GM12878 (cell line): Measurements from ENCODE around the gene GNPTAB. TPM values are rescaled to one million over a fixed set of nuclear protein-coding genes. Genes with fewer than 3 reads are reported as not detected.

ENCODE experiments used
- BHLHE40 ChIP-seq, 2 experiments: fragments of 450-650 bp in 1 of 2; IDR thresholded peaks; 2 replicates each; pipeline ENCODE4 v1.6.1; 2011 to 2017; ENCODE audit warnings: low read depth in 2 of 2, borderline replicate concordance in 1 of 2, improper control_type of control experiment in 1 of 2, low read length in 1 of 2, mild to moderate bottlenecking in 1 of 2
- CBX3 ChIP-seq: fragments of 200-600 bp; sonication (generic); IDR thresholded peaks from 2 replicates; pipeline ENCODE4 v1.6.1; 2016; ENCODE audit warnings: low read depth, borderline replicate concordance
- LARP7 ChIP-seq: fragments of 450-650 bp; IDR thresholded peaks from 2 replicates; pipeline ENCODE4 v1.6.1; 2017; ENCODE audit warnings: mild to moderate bottlenecking
- polyA plus RNA-seq, 11 experiments: library from polyadenylated mRNA; depleted of rRNA in 4 of 11; unstranded in 6 of 11; stranded (reverse) in 5 of 11; fragments of >200 nt; fragmentation: Nextera tagmentation in 4 of 11; fragmentation: Illumina TruSeq in 1 of 11; extraction: Ambion mirVana in 4 of 11; extraction: Trizol in 1 of 11; gene quantifications; 1 replicate in 1 of 11; 2 replicates in 10 of 11; pipeline versions ENCODE4 v1.2.1 to v1.2.3, GENCODE V29; 2011 to 2016; ENCODE audit warnings: inconsistent platforms in 2 of 11, missing spikeins in 2 of 11, low read depth in 1 of 11
- total RNA-seq, 4 experiments: library from RNA; depleted of rRNA in 3 of 4; stranded (reverse); fragments of >200 nt in 3 of 4; fragmentation: Illumina TruSeq in 1 of 4; extraction: Trizol in 1 of 4; gene quantifications; 2 replicates each; pipeline versions ENCODE4 v1.2.1 to v1.2.3, GENCODE V29; 2013 to 2021
- TF ChIP-seq, protein P1 (sequence below): IDR thresholded peaks from 2 replicates; pipeline ENCODE4 v1.6.1; 2012; ENCODE audit warnings: low read length, inconsistent platforms
- TF ChIP-seq, protein P2 (sequence below): IDR thresholded peaks from 2 replicates; pipeline ENCODE4 v1.6.1; 2011; ENCODE audit warnings: borderline replicate concordance, low read depth, mild to moderate bottlenecking, moderate library complexity, low read length; ENCODE audit not compliant: insufficient read depth, poor library complexity, severe bottlenecking
- TF ChIP-seq, protein P3 (sequence below): IDR thresholded peaks from 2 replicates; pipeline ENCODE4 v1.6.1; 2012; ENCODE audit warnings: improper control_type of control experiment, low read depth, low read length; ENCODE audit not compliant: insufficient replicate concordance
- TF ChIP-seq, protein P4 (sequence below): fragments of 450-650 bp; IDR thresholded peaks from 2 replicates; pipeline ENCODE4 v1.6.1; 2017; ENCODE audit warnings: low read depth, mild to moderate bottlenecking, moderate library complexity
- TF ChIP-seq, protein P5 (sequence below): fragments of 450-650 bp; IDR thresholded peaks from 2 replicates; pipeline ENCODE4 v1.6.1; 2014; ENCODE audit warnings: mild to moderate bottlenecking
- TF ChIP-seq, protein P6 (sequence below): fragments of 450-650 bp; IDR thresholded peaks from 2 replicates; pipeline ENCODE4 v1.6.1; 2016; ENCODE audit warnings: mild to moderate bottlenecking, moderate library complexity, borderline replicate concordance

GNPTAB gene
- total and polyA plus RNA-seq, 10 of the 15 experiments (the other 5 are each of a cell fraction or from before 2014, with no cell fraction given): 9.8 to 38.9 (median 35.3) TPM

DNA sequence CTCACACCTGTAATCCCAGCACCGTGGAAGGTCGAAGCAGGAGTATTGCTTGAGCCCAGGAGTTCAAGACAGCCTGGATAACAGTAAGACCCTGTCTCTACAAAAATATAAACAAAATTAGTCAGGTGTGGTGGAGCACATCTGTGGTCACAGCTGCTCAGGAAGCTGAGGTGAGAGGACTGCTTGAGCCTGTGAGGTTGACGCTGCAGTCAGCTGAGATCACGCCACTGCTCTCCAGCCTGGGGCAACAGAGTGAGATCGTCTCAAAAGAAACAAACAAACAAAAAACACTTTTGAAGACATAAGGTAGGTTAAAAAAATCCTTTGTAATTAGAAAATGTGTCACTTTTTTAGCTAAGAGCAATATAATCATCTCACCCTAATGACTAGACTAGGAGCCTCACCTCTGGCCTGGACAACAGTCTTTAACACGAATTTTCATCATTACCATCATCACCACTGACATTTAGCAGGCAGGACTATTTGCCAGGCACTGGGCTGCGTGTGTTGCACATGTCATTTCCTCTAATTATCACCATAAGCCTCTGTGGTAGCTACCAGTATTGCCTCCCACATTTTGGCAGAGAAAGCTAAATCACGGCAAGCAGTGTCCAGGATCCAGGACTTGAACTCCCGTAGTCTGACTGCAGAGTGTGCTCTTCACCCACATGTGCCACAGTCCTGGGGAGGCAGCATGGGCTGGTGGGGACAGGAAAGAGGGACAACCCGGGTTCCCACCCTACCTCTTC, 86.9 kb downstream of the GNPTAB start (continued):
- peak; percentile 59 to 78; a peak in 2 of 4 replicates for TF ChIP-seq BHLHE40 (IDR thresholded peaks at IDR 0.05; ENCODE audit: borderline replicate concordance in 1 of 2, low read depth in 2 of 2, low read length in 1 of 2)
- TF ChIP-seq, protein P1, sequence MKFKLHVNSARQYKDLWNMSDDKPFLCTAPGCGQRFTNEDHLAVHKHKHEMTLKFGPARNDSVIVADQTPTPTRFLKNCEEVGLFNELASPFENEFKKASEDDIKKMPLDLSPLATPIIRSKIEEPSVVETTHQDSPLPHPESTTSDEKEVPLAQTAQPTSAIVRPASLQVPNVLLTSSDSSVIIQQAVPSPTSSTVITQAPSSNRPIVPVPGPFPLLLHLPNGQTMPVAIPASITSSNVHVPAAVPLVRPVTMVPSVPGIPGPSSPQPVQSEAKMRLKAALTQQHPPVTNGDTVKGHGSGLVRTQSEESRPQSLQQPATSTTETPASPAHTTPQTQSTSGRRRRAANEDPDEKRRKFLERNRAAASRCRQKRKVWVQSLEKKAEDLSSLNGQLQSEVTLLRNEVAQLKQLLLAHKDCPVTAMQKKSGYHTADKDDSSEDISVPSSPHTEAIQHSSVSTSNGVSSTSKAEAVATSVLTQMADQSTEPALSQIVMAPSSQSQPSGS: peak; percentile 79
- TF ChIP-seq, protein P2, sequence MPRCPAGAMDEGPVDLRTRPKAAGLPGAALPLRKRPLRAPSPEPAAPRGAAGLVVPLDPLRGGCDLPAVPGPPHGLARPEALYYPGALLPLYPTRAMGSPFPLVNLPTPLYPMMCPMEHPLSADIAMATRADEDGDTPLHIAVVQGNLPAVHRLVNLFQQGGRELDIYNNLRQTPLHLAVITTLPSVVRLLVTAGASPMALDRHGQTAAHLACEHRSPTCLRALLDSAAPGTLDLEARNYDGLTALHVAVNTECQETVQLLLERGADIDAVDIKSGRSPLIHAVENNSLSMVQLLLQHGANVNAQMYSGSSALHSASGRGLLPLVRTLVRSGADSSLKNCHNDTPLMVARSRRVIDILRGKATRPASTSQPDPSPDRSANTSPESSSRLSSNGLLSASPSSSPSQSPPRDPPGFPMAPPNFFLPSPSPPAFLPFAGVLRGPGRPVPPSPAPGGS: peak; percentile 10
- TF ChIP-seq, protein P3, sequence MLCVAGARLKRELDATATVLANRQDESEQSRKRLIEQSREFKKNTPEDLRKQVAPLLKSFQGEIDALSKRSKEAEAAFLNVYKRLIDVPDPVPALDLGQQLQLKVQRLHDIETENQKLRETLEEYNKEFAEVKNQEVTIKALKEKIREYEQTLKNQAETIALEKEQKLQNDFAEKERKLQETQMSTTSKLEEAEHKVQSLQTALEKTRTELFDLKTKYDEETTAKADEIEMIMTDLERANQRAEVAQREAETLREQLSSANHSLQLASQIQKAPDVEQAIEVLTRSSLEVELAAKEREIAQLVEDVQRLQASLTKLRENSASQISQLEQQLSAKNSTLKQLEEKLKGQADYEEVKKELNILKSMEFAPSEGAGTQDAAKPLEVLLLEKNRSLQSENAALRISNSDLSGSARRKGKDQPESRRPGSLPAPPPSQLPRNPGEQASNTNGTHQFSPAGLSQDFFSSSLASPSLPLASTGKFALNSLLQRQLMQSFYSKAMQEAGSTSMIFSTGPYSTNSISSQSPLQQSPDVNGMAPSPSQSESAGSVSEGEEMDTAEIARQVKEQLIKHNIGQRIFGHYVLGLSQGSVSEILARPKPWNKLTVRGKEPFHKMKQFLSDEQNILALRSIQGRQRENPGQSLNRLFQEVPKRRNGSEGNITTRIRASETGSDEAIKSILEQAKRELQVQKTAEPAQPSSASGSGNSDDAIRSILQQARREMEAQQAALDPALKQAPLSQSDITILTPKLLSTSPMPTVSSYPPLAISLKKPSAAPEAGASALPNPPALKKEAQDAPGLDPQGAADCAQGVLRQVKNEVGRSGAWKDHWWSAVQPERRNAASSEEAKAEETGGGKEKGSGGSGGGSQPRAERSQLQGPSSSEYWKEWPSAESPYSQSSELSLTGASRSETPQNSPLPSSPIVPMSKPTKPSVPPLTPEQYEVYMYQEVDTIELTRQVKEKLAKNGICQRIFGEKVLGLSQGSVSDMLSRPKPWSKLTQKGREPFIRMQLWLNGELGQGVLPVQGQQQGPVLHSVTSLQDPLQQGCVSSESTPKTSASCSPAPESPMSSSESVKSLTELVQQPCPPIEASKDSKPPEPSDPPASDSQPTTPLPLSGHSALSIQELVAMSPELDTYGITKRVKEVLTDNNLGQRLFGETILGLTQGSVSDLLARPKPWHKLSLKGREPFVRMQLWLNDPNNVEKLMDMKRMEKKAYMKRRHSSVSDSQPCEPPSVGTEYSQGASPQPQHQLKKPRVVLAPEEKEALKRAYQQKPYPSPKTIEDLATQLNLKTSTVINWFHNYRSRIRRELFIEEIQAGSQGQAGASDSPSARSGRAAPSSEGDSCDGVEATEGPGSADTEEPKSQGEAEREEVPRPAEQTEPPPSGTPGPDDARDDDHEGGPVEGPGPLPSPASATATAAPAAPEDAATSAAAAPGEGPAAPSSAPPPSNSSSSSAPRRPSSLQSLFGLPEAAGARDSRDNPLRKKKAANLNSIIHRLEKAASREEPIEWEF: no peak
- TF ChIP-seq, protein P4, sequence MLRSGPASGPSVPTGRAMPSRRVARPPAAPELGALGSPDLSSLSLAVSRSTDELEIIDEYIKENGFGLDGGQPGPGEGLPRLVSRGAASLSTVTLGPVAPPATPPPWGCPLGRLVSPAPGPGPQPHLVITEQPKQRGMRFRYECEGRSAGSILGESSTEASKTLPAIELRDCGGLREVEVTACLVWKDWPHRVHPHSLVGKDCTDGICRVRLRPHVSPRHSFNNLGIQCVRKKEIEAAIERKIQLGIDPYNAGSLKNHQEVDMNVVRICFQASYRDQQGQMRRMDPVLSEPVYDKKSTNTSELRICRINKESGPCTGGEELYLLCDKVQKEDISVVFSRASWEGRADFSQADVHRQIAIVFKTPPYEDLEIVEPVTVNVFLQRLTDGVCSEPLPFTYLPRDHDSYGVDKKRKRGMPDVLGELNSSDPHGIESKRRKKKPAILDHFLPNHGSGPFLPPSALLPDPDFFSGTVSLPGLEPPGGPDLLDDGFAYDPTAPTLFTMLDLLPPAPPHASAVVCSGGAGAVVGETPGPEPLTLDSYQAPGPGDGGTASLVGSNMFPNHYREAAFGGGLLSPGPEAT: 0 out of 2 replicates have a peak, but pooled peaks have one; percentile 28
- TF ChIP-seq CBX3: no peak
- TF ChIP-seq, protein P5, sequence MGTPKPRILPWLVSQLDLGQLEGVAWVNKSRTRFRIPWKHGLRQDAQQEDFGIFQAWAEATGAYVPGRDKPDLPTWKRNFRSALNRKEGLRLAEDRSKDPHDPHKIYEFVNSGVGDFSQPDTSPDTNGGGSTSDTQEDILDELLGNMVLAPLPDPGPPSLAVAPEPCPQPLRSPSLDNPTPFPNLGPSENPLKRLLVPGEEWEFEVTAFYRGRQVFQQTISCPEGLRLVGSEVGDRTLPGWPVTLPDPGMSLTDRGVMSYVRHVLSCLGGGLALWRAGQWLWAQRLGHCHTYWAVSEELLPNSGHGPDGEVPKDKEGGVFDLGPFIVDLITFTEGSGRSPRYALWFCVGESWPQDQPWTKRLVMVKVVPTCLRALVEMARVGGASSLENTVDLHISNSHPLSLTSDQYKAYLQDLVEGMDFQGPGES: no peak
- TF ChIP-seq, protein P6, sequence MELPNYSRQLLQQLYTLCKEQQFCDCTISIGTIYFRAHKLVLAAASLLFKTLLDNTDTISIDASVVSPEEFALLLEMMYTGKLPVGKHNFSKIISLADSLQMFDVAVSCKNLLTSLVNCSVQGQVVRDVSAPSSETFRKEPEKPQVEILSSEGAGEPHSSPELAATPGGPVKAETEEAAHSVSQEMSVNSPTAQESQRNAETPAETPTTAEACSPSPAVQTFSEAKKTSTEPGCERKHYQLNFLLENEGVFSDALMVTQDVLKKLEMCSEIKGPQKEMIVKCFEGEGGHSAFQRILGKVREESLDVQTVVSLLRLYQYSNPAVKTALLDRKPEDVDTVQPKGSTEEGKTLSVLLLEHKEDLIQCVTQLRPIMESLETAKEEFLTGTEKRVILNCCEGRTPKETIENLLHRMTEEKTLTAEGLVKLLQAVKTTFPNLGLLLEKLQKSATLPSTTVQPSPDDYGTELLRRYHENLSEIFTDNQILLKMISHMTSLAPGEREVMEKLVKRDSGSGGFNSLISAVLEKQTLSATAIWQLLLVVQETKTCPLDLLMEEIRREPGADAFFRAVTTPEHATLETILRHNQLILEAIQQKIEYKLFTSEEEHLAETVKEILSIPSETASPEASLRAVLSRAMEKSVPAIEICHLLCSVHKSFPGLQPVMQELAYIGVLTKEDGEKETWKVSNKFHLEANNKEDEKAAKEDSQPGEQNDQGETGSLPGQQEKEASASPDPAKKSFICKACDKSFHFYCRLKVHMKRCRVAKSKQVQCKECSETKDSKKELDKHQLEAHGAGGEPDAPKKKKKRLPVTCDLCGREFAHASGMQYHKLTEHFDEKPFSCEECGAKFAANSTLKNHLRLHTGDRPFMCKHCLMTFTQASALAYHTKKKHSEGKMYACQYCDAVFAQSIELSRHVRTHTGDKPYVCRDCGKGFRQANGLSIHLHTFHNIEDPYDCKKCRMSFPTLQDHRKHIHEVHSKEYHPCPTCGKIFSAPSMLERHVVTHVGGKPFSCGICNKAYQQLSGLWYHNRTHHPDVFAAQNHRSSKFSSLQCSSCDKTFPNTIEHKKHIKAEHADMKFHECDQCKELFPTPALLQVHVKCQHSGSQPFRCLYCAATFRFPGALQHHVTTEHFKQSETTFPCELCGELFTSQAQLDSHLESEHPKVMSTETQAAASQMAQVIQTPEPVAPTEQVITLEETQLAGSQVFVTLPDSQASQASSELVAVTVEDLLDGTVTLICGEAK: no peak
- TF ChIP-seq LARP7: no peak
